HG03175 (cell line): ENCODE data around the gene CAMK1D.
"Not testable (repeated sequence)": the region's sequence is repeated elsewhere in the genome, so short reads cannot be mapped to it uniquely, and the experiment has no call there.

Source experiments
- ATAC-seq: cut with Tn5 transposase; IDR thresholded peaks from one replicate; pipeline ENCODE4 v1.9.1; 2021; ENCODE audit warnings: mild to moderate bottlenecking, moderate library complexity; ENCODE audit not compliant: unreplicated experiment

The CAMK1D gene

GRCh38 chr10:12348870-12349628 is at the start of gene CAMK1D:
Gene CAMK1D, plus strand, starts transcription at chr10:12349547.
- peak; percentile 45 for ATAC-seq

GRCh38 chr10:12301036-12301435 is 48.3 kb upstream of the CAMK1D start:
- ATAC-seq: not testable (repeated sequence)

GRCh38 chr10:12308057-12308456 is 41.3 kb upstream of the CAMK1D start:
- ATAC-seq: no peak

GRCh38 chr10:12308736-12309375 is 40.5 kb upstream of the CAMK1D start:
- ATAC-seq: no peak

GRCh38 chr10:12309783-12310182 is 39.6 kb upstream of the CAMK1D start:
- not testable (repeated sequence) for ATAC-seq

- no peak for ATAC-seq
Observed at GRCh38 chr10:12314836-12315235, 34.5 kb upstream of the CAMK1D start.

- ATAC-seq: no peak
Observed at GRCh38 chr10:12319076-12319475, 30.3 kb upstream of the CAMK1D start.

- ATAC-seq: no peak
Observed at GRCh38 chr10:12320892-12321291, 28.5 kb upstream of the CAMK1D start.

- ATAC-seq: no peak
Observed at GRCh38 chr10:12321641-12322040, 27.7 kb upstream of the CAMK1D start.

GRCh38 chr10:12322583-12323131 is 26.7 kb upstream of the CAMK1D start:
- ATAC-seq: no peak

- ATAC-seq: no peak
Observed at GRCh38 chr10:12324530-12324929, 24.8 kb upstream of the CAMK1D start.

- no peak for ATAC-seq
Observed at GRCh38 chr10:12327074-12327473, 22.3 kb upstream of the CAMK1D start.

GRCh38 chr10:12327476-12327875 is 21.9 kb upstream of the CAMK1D start:
- ATAC-seq: no peak

- not testable (repeated sequence) for ATAC-seq
Observed at GRCh38 chr10:12328312-12328711, 21.0 kb upstream of the CAMK1D start.

GRCh38 chr10:12332572-12333379 is 16.6 kb upstream of the CAMK1D start:
- ATAC-seq: no peak

- ATAC-seq: peak; percentile 74
Observed at GRCh38 chr10:12333380-12334185, 15.8 kb upstream of the CAMK1D start.

GRCh38 chr10:12334186-12334530 is 15.2 kb upstream of the CAMK1D start:
- ATAC-seq: no peak

- not testable (repeated sequence) for ATAC-seq
Observed at GRCh38 chr10:12335169-12335568, 14.2 kb upstream of the CAMK1D start.

GRCh38 chr10:12337453-12338372 is 11.6 kb upstream of the CAMK1D start:
- ATAC-seq: no peak

GRCh38 chr10:12338981-12339380 is 10.4 kb upstream of the CAMK1D start:
- no peak for ATAC-seq
